GM23248 (cell line): Measurements from ENCODE around the gene ZNF334.

ENCODE experiments used
- EZH2 ChIP-seq: fragments of 200-600 bp; sonication (generic); IDR thresholded peaks from 2 replicates; pipeline ENCODE4 v1.6.1; 2018; ENCODE audit warnings: antibody characterized with exemption, mild to moderate bottlenecking; ENCODE audit not compliant: insufficient read depth, poor library complexity, severe bottlenecking
- EZH2phosphoT487 ChIP-seq: fragments of 200-600 bp; sonication (generic); IDR thresholded peaks from 2 replicates; pipeline ENCODE4 v1.6.1; 2018; ENCODE audit warnings: antibody characterized with exemption, moderate library complexity, mild to moderate bottlenecking, low read depth; ENCODE audit not compliant: insufficient read depth

DNA sequence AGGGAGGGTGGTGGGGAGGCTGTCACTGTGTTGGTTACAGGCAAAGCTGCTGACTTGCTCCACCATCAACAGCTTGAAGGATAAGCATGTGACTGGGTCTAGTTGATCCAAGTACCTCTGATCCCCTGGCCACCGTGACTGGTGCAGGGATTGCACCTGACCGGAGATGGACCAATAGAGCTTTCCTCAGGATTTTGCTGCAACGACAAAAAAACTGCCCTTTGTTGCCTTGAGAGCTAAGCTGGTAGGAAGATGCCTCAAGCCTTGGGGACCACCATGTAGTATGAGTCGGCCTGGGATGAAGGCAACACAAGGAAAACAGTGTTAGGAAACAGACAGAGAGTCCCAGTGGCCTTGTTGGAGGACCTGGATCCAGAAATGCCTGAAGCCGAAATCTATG is 35.3 kb upstream of the ZNF334 start:
- TF ChIP-seq EZH2phosphoT487 (no peak), EZH2 (no peak)
